Midbrain (tissue), 1 donor: Measurements from ENCODE around the gene OPN1MW.
"Not testable (repeated sequence)": the region's sequence is repeated elsewhere in the genome, so short reads cannot be mapped to it uniquely, and the experiment has no call there.

Experiments used
- DNase-seq: peaks from one replicate; lab custom pipeline; 2025; lab: John Stamatoyannopoulos, UW

Gene OPN1MW

DNA sequence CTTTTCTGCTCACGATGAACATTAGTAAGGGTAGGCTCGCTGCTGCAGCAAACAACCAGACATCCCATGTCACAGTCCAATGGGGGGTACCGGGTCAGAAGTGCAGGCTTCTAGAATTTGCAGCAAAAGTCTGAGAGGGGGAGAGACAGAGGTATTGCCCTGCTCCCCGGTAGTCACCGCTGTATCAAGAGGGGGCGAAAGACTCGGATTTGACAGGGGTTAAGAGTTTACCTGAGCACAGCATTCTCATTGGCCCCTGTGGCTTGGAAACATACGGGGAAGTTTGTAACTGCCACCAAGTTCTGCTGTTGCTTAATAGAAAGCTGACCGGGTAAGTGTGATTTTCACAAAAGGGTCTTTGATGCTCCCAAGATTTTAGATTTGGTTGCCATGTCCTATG, 28.7 kb downstream of the OPN1MW start:
- DNase-seq, result not testable (repeated sequence)

DNA sequence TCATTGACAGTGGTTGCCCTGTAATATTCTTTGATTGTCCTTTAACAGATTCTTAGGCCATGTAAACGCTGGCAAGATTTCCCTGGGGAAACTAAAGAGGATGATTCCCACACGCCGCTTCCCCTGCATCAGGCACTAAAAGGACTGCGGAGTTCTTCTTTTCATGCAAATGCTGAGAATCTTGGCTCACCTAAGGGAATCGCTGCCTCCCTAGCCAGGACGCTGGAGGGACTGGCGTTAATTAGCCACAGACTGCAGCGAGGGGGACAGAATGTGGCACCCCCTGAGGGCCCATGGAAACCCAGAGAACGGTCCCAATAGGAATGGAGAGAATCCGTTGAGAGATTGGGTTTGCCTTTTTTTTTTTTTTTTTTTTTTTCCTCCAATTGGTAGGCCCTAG, 29.1 kb downstream of the OPN1MW start:
- DNase-seq, result not testable (repeated sequence)

DNA sequence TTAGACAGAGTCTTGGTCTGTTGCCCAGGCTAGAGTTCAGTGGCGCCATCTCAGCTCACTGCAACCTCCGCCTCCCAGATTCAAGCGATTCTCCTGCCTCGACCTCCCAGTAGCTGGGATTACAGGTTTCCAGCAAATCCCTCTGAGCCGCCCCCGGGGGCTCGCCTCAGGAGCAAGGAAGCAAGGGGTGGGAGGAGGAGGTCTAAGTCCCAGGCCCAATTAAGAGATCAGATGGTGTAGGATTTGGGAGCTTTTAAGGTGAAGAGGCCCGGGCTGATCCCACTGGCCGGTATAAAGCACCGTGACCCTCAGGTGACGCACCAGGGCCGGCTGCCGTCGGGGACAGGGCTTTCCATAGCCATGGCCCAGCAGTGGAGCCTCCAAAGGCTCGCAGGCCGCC, 37.1 kb downstream of the OPN1MW start, which contains the start of gene OPN1MW2:
OPN1MW2 (plus strand) TSS at position 301 of the 400 bp plus-strand sequence; CDS start at position 361, 60 bp downstream.
- DNase-seq, result not testable (repeated sequence)

DNA sequence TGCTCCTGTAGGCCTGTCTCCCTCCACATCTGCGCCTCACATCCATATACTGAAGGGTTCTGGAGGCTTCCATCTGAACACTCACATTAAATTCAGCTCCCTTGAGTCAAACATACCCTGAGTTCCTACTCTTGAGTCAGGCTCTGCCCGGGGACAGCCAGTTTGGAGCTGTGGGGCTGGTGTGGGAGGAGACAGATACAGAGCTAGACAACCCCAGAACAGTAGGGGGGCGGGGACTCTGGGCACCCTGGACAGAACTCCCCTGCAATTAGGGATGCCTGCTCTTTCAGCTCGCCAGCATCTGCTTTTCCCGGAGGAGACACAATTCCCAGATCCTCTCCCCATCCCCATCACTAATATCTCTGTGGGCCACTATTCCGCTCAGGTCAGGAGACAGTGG, 42.9 kb downstream of the OPN1MW start:
- not testable (repeated sequence) for DNase-seq

DNA sequence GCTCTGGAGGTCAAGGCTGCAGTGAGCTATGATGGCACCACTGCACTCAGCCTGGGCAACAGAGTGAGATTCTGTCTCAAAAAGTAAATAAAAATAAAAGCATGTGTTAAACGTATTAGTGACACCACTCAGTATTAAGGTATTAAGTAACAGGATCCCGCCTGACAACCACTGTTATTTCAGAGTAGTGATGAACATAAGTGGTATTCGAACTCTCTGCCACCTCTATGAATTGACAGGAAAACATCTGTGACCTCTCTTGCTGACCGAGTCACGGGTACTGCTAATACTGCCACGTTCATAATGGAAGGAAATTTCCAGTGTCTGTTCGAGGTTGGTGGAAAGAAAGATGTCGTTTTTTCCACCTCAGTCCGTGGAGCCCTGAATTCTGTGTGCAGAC, 44.3 kb downstream of the OPN1MW start:
- DNase-seq, result not testable (repeated sequence)

DNA sequence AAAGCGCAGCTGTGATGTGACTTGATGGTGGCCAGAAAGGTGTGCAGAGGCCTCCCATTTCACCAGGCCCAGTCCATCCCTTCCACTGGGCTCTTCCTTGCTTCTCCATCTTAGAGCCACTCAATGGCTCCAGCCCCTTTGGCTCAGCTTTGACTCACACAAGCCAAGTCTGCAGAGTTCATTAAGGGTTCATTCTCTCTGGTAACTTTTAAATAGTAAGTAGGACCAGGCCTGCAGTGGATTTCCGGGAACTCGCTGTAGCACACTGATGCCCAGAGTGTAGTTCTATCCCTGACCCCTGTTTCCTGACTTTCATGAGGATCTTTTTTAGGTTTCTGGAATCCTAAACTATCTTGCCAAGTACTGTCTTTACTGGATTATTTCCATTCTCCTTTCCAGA, 49.0 kb downstream of the OPN1MW start:
- DNase-seq, result not testable (repeated sequence)

DNA sequence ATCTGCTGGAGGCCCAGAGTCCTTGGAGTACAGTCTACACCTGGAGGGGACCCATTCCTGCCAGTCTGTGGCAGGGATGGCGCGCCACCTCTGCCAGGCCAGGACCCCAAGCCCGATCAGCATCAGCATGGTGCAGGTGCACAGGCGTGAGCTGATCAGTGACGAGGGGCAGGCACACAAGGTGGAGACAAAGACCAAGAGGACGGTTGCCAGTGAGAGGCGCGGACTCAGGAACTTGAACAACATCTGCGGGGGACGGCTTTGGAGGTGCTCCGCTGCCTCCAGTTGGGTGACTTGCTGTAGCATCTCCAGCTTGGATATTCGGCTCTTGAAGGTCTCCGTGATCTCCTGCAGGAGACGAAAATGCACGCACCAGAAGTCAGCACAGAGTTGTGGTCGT, 51.2 kb downstream of the OPN1MW start:
- not testable (repeated sequence) for DNase-seq

DNA sequence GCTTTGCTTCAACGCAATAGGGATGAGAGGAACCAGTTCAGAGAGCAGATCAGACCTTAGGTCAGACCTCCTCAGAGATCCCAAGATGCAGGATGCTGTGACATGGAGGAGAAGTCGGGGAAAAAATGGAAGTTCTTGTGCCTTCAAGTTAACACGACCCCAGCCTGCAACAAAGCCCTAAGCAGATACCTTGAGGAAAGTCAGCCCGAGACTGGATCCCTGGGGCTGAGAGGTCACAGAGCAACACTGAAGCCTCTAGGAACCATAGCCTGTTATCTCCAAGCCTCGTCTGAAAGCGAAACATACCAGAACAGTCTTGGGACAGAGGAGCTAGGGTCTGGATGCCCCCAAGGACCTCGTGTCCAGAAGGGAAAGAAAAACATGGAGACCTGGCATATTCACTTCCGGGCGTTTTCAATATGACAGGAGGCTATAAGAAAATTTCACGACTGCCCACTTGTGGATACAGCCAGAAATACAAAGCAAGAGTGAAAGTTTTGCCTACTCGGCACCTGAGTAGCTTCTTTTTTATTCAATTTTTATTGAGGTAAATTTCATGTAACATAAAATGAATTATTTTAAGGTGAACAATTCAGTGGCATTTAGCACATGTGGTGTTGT, 56.7 kb downstream of the OPN1MW start:
- DNase-seq, result not testable (repeated sequence)

DNA sequence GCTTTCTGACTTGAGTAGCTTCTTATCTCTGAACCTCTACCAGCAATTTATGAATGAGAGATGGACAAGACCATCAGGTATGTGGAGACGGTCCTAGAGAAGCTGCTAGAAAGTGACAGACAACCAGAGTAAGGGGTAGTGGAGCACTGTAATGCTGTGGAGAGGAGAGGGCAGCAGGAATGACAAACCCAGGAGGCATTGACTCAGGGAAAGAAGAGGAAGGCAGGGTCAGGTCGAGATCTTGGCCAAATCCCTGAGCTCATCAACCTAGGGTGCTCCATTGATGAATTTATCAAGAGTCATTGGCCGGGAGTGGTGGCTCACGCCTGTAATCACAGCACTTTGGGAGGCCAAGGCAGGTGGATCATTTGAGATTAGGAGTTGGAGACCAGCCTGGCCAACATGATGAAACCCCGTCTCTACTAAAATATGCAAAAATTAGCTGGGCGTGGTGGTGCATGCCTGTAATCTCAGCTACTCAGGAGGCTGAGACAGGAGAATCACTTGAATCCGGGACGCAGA, 57.6 kb downstream of the OPN1MW start:
- not testable (repeated sequence) for DNase-seq
